PC-9 (cell line): ENCODE results near the gene BUD31.

Experiments
- CTCF ChIP-seq: fragments of 200-600 bp; sonication (generic); conservative IDR thresholded peaks from 2 replicates; pipeline ENCODE4 v1.6.1; 2017; ENCODE audit warnings: mixed run types, antibody characterized with exemption, mild to moderate bottlenecking, moderate library complexity
- EZH2 ChIP-seq: fragments of 200-600 bp; sonication (generic); IDR thresholded peaks from 2 replicates; pipeline ENCODE4 v1.8.0; 2017; ENCODE audit warnings: antibody characterized with exemption, low read depth

GRCh38 chr7:99465421-99465768, 56.6 kb downstream of the BUD31 start:
- TF ChIP-seq CTCF, result no peak
- TF ChIP-seq EZH2, result no peak
